G401 (cell line): Measurements from ENCODE around the gene TTC16. TPM values are rescaled to one million over a fixed set of nuclear protein-coding genes. Genes with fewer than 3 reads are reported as not detected.

Source experiments
- DNase-seq: peaks from one replicate; pipeline ENCODE4 v3.0.0-alpha.2; 2015; ENCODE audit warnings: low spot score
- in situ Hi-C: cut with HindIII; loops from 2 replicates; pipeline ENCODE4 v1.10.0; 2016; ENCODE audit warnings: low sequenced_read_pairs, mixed read lengths
- total RNA-seq: library from RNA; depleted of rRNA; stranded (reverse); fragments of >200 nt; shearing (Covaris generic); gene quantifications from 2 replicates; pipeline ENCODE4 v1.2.3, GENCODE V29; 2014

TTC16 gene
- total RNA-seq, 1 experiment from 2014 or later, result not detected

GRCh38 chr9:127693697-127694096, 22.2 kb upstream of the TTC16 start:
- no peak for DNase-seq
- in situ Hi-C loops, result no loop called here

DNA sequence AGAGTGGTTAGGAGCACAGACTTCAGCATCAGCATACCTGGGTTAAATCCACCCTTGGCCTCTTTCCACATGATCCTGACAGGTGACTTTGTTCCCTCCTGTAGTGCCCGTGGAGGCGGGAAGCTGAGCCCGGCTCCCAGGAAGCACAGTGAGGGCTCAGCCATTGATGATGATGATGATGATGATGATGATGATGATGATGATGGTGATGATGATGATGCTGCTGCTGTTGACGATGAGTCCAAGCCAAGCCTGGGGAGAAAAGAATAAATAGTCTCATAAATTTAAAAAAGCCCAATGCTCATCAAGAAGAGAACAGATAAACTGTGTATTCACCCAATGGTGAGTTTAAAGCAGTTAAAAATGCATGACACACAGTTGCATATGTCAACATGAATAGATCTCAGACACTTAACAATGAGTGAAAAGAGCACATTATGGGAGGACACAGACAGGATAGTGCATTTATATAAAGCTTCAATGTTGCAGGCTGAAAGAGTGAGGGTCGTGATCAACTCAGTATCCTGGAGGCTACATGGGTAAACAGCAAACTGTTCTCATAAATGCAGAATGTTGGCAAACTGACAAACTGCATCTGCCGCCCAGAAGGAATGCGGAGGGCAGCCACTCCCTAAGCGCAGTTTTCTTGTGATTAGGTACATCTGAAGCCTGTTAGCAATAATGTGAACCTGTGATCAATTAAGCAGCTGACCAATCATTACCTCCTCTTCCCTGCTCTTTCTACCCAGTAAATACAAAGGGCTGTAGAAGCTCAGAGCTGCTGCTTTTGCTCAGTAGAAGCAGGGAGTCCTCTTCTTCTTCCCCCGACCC, 20.8 kb upstream of the TTC16 start:
- peak; percentile 26 for DNase-seq
- in situ Hi-C loops, result no loop called here

DNA sequence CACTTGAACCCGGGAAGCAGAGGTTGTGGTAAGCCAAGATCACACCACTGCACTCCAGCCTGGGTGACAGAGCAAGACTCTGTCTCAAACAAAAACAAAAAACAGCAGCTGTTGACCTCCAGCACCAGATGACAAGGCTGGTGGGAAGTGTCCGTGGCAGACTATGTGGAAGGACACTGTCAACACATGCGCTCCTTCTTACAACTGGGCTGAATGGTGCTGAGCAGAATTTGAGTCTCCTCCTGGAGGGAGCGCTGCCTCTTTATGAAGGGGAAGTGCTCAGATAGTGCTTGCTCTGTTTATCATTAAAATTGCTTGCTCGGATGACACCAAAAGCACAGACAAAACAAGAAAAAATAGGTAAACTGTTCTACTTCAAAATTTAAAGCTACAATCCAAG, 18.3 kb upstream of the TTC16 start:
- in situ Hi-C loops, result no loop called here
- no peak for DNase-seq

- no peak for DNase-seq
- in situ Hi-C loops, result no loop called here
These were observed 17.5 kb upstream of the TTC16 start for GRCh38 chr9:127698386-127698785.

DNA sequence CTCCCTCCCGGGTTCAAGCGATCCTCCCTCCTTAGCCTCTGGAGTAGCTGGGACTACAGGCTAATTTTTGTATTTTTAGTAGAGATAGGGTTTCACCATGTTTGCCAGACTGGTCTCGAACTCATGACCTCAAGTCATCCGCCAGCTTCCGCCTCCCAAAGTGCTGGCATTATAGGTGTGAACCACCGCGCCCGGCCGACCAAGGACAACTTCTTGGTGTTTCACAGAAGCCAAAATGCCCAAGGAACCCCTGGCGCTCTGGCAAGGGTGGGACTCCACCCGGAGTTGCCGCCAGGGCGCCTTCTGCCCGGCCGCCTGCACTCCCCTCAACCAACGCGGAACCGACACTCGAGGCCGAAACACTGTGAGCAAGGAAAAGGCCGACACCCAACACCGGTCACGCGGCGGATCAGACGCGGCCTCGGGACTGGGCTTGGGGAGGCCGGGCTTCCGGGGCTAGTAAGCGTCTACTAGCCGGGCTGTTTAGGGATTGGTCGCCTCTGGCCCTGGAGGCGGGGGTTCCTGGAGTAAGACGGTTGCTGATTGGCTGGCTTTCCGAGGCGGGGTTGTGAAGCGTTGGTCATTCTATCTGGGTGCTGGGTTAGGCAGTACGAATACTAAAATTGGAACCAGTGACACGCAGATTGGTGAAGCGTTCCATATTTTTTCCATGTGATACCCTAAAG, 16.8 kb upstream of the TTC16 start:
- DNase-seq, result peak; percentile 99
- in situ Hi-C loops, result no loop called here

DNA sequence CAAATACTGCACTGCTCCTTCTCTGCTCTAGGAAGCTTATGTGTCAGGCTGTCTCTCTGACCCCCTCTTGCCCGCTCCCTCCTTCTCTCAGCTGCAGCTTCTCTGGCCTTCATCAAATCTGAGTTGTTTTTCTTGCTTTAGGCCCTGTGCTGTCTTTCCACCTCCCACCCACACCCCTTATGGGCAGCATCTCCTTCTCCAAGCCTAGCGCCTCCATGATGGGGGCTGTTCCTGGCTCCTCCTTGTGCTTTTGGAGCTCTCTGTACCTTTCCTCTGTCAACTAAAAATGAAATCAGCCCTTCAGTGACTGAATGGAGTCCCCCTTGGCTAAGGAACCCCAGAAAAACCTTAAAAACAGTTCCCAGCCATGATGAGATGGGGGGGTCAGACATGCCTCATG, 15.7 kb upstream of the TTC16 start:
- in situ Hi-C loops, result no loop called here

DNA sequence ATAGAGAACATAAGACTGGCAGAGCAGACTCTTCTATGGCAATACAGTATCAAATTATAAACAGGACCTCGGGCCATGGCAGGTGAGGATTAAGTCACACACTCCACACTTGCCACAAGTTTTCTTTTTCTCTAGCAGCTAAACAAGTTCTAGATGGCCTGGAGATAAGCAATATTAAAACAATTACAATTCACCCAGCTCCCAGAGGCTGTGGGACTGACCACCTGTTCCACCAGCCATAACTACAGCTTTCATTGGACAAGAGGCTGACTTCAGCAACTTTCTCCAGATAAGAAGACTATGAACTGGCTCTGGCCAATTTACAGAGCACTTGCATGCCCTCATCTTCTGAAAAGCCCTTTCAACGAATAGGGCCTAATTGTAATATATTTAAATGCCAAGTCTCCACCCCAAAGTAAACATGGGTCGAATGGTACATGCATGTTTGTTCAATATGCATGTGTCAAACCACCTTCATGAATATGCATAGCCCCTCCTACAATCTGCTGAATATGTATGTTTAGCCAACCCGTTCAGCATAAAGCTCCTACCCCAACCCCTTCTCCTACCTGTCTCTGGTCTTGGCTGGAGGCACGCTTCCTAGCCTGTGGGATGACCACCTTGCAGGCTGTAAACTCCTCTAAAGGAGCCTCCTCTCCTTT, 15.2 kb upstream of the TTC16 start:
- in situ Hi-C loops, result no loop called here
- DNase-seq, result no peak

More for the DNA sequence above, 15.7 kb upstream of the TTC16 start:
- no peak for DNase-seq

GRCh38 chr9:127703289-127703946, 12.5 kb upstream of the TTC16 start:
- in situ Hi-C loops, result no loop called here
- DNase-seq, result no peak

DNA sequence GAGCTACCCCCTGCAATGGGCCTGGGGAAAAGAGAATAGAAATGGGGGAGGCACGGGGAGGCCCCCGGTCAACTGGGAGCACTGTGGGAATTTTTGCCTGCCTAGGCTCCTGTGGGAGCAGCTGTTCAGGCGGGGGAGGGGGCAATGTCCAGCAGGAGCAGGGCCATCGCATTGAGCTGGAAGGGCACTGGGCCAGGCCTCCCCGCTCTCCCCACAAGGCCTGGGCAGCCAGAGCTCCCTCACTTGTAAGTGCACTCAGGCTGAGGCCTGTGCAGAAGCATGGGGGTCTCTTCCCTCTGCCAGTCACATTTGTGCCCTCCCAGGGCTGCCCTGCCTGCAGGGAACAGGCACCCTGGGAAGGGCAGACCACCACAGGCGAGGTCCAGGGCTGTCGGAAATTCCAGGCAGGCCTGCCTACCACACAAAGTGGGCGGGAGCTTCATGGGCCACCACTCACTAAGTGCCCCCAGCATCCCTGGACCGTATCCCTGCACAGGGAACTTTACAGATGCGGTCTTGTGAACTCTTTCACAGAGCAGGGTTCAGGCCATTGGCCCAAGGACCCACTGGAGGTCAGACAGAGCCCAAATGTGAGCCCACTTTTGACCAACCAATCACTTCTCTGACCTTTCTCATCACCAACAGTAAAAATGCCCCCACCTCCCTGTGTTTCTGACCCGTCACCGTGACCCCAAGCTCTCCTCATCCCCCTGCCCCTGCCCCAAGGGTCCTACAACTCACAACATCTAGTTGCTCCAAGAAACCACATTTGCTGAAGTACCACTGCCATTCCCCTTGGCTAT, 10.1 kb upstream of the TTC16 start:
- in situ Hi-C loops, result no loop called here
- no peak for DNase-seq

- no peak for DNase-seq
- in situ Hi-C loops, result no loop called here
These were observed 9.0 kb upstream of the TTC16 start, which contains the start of gene CFAP157 for GRCh38 chr9:127706836-127707241. TSS of gene CFAP157 (plus strand) at chr9:127706988. CDS start at chr9:127707032, 44 bp downstream.

DNA sequence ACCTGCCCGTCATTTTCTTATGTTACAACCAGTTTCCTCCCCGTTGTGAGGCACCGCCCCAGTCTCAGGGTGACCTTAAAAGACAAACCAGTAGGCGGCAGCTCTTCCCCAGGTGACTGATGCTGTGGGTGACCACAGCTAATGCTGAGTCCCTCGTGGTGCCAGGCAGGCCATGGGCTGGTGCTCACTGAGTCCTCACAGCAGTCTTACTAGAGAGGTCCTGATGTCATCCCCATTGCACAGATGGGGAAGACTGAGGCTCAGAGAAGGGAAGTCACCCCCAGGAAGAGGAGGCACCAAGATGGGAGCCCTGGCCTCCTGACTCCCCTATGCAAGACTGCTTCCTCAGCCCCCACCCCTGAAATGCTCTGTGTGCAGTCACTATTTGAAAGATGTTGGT, 8.1 kb upstream of the TTC16 start:
- in situ Hi-C loops, result no loop called here
- no peak for DNase-seq

DNA sequence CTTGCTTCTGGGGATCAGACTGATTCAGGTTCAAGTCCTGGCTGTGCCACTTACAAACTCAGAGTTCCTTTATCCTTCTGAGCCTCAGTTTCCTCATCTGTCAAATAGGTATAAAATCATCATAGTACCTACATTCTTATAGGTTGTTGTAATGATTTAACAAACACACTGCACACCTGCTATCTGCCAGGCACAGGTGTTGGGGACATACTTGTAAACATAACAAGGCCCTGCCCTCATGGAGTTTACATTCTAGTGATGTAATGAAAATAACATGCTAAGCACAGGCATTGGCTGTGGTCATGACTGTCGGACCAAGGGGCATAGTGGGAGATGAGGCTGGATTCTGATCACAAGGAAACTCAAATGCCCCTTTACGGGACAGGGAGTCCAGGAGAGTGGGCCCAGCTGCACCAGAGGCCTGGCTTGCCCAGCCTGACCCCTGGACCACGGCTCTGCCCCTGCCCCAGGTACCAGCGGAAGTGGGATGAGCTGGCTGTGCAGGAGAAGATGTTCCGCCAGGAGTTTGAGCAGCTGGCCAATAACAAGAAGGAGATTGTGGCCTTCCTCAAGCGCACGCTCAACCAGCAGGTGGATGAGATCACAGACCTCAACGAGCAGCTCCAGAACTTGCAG, 6.8 kb upstream of the TTC16 start:
- no peak for DNase-seq
- in situ Hi-C loops, result no loop called here

- in situ Hi-C loops, result no loop called here
- DNase-seq, result no peak
These were observed 5.6 kb upstream of the TTC16 start for GRCh38 chr9:127710204-127710783.

- in situ Hi-C loops, result no loop called here
These were observed 4.6 kb upstream of the TTC16 start for GRCh38 chr9:127711226-127711701.

GRCh38 chr9:127711831-127712274, 4.0 kb upstream of the TTC16 start:
- DNase-seq, result no peak
- in situ Hi-C loops, result no loop called here

More at GRCh38 chr9:127711226-127711701, 4.6 kb upstream of the TTC16 start:
- DNase-seq, result no peak

DNA sequence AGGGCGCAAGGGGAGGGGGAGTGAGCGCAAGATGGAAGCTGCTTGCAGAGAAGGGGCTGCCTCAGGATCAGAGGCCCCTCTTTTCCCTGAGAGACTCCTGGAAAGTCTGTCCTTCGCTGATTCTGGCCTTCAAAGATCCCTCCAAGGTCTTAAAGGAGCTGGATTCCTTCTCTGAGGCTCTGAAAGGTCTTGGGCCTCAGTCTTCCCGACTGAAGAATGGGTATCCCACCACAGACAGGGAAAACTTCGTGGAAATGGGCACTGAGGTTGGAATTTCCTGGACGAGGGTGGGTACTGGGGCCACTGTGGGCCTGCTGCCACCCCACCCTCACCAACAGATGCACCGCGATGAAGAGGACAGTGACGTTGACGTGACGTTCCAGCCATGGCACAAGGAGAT, 3.5 kb upstream of the TTC16 start:
- in situ Hi-C loops, result no loop called here
- DNase-seq, result no peak

GRCh38 chr9:127712867-127713266, 3.0 kb upstream of the TTC16 start:
- no peak for DNase-seq
- in situ Hi-C loops, result no loop called here
